Hepatic stellate cell (primary cell): ENCODE measurements around the gene MAST2.

Source experiments
- DNase-seq: peaks from one replicate; pipeline ENCODE4 v3.0.0; 2011; ENCODE audit warnings: low spot score

Gene MAST2

GRCh38 chr1:46065405-46065804 lies 262.0 kb downstream of the MAST2 start:
- DNase-seq = no peak

- no peak for DNase-seq
These were observed 264.2 kb downstream of the MAST2 start for GRCh38 chr1:46067652-46068051.

- no peak for DNase-seq
These were observed 265.1 kb downstream of the MAST2 start for GRCh38 chr1:46068525-46068924.

GRCh38 chr1:46070164-46070814 lies 266.9 kb downstream of the MAST2 start:
- no peak for DNase-seq

GRCh38 chr1:46072975-46073374 lies 269.6 kb downstream of the MAST2 start:
- no peak for DNase-seq

- no peak for DNase-seq
These were observed 272.9 kb downstream of the MAST2 start for GRCh38 chr1:46076343-46076742.

GRCh38 chr1:46077644-46078043 lies 274.2 kb downstream of the MAST2 start:
- no peak for DNase-seq

- DNase-seq = no peak
These were observed 276.8 kb downstream of the MAST2 start for GRCh38 chr1:46080257-46080656.

GRCh38 chr1:46081206-46081605 lies 277.8 kb downstream of the MAST2 start:
- DNase-seq = no peak

- no peak for DNase-seq
These were observed 278.2 kb downstream of the MAST2 start for GRCh38 chr1:46081619-46082018.

GRCh38 chr1:46083579-46083978 lies 280.2 kb downstream of the MAST2 start:
- no peak for DNase-seq

GRCh38 chr1:46084553-46085451 lies 281.4 kb downstream of the MAST2 start:
- DNase-seq = peak; percentile 19
